Mononuclear cell (primary cell): ENCODE measurements around the gene FAP. TPM values are rescaled to one million over a fixed set of nuclear protein-coding genes. Genes with fewer than 3 reads are reported as not detected.

ENCODE experiments used
- H3K27me3 ChIP-seq: 2 replicates; pipeline ENCODE4 v1.6.0; 2011; ENCODE audit warnings: low read length, control low read depth; ENCODE audit not compliant: insufficient read depth
- H3K4me1 ChIP-seq: 2 replicates; pipeline ENCODE4 v1.5.1; 2011; ENCODE audit warnings: mild to moderate bottlenecking, low read length, control low read depth; ENCODE audit not compliant: insufficient read depth
- H3K4me3 ChIP-seq: 2 replicates; pipeline ENCODE4 v1.5.1; 2011; ENCODE audit warnings: mild to moderate bottlenecking, low read length, moderate library complexity
- H3K9me3 ChIP-seq: 2 replicates; pipeline ENCODE4 v1.5.1; 2011; ENCODE audit warnings: low read depth, mild to moderate bottlenecking, control low read depth, low read length
- total RNA-seq: library from RNA; depleted of rRNA; stranded (reverse); fragments of >200 nt; gene quantifications from one replicate; pipeline ENCODE4 v1.2.3, GENCODE V29; 2012

Gene FAP
- total RNA-seq, 1 donor = not detected

GRCh38 chr2:162221064-162221463 is 22.2 kb downstream of the FAP start:
- no peak overlapping the region for H3K4me3 ChIP-seq
- no peaks in the 10 kb centered on the region for H3K27me3 ChIP-seq
- no peaks in the 10 kb centered on the region for H3K9me3 ChIP-seq
- no peaks in the 10 kb centered on the region for H3K4me1 ChIP-seq

- Histone ChIP-seq H3K9me3 (no peaks in the 10 kb centered on the region), H3K27me3 (no peaks in the 10 kb centered on the region), H3K4me3 (no peak overlapping the region), H3K4me1 (no peaks in the 10 kb centered on the region)
Observed at GRCh38 chr2:162220368-162220767, 22.9 kb downstream of the FAP start.

GRCh38 chr2:162219426-162219825 is 23.8 kb downstream of the FAP start:
- H3K4me1 ChIP-seq = no peaks in the 10 kb centered on the region
- no peak overlapping the region for H3K4me3 ChIP-seq
- H3K9me3 ChIP-seq = no peaks in the 10 kb centered on the region
- H3K27me3 ChIP-seq = no peaks in the 10 kb centered on the region

GRCh38 chr2:162217598-162217997 is 25.6 kb downstream of the FAP start:
- H3K4me1 ChIP-seq = no peaks in the 10 kb centered on the region
- H3K9me3 ChIP-seq = no peaks in the 10 kb centered on the region
- no peaks in the 10 kb centered on the region for H3K27me3 ChIP-seq
- H3K4me3 ChIP-seq = no peak overlapping the region

GRCh38 chr2:162215162-162215561 is 28.1 kb downstream of the FAP start:
- no peaks in the 10 kb centered on the region for H3K27me3 ChIP-seq
- no peaks in the 10 kb centered on the region for H3K9me3 ChIP-seq
- H3K4me1 ChIP-seq = no peaks in the 10 kb centered on the region
- no peak overlapping the region for H3K4me3 ChIP-seq

- no peaks in the 10 kb centered on the region for H3K27me3 ChIP-seq
- H3K9me3 ChIP-seq = no peaks in the 10 kb centered on the region
- no peak overlapping the region for H3K4me3 ChIP-seq
- no peaks in the 10 kb centered on the region for H3K4me1 ChIP-seq
Observed at GRCh38 chr2:162212366-162212765, 30.9 kb downstream of the FAP start.

- no peaks in the 10 kb centered on the region for H3K9me3 ChIP-seq
- no peaks in the 10 kb centered on the region for H3K27me3 ChIP-seq
- no peaks in the 10 kb centered on the region for H3K4me1 ChIP-seq
- no peak overlapping the region for H3K4me3 ChIP-seq
Observed at GRCh38 chr2:162211732-162212131, 31.5 kb downstream of the FAP start.

GRCh38 chr2:162210385-162210784 is 32.9 kb downstream of the FAP start:
- no peaks in the 10 kb centered on the region for H3K27me3 ChIP-seq

GRCh38 chr2:162202203-162202602 is 41.0 kb downstream of the FAP start:
- no peaks in the 10 kb centered on the region for H3K9me3 ChIP-seq
- no peak overlapping the region for H3K4me3 ChIP-seq
- no peaks in the 10 kb centered on the region for H3K4me1 ChIP-seq
- H3K27me3 ChIP-seq = no peaks in the 10 kb centered on the region

More at GRCh38 chr2:162210385-162210784, 32.9 kb downstream of the FAP start:
- Histone ChIP-seq H3K4me1 (no peaks in the 10 kb centered on the region), H3K4me3 (no peak overlapping the region), H3K9me3 (no peaks in the 10 kb centered on the region)

GRCh38 chr2:162200636-162201035 is 42.6 kb downstream of the FAP start:
- no peaks in the 10 kb centered on the region for H3K4me1 ChIP-seq
- no peaks in the 10 kb centered on the region for H3K9me3 ChIP-seq
- H3K27me3 ChIP-seq = no peaks in the 10 kb centered on the region
- no peak overlapping the region for H3K4me3 ChIP-seq

- Histone ChIP-seq H3K9me3 (no peaks in the 10 kb centered on the region), H3K27me3 (no peaks in the 10 kb centered on the region), H3K4me3 (no peak overlapping the region), H3K4me1 (no peaks in the 10 kb centered on the region)
Observed at GRCh38 chr2:162199913-162200312, 43.3 kb downstream of the FAP start.

- Histone ChIP-seq H3K9me3 (no peaks in the 10 kb centered on the region), H3K27me3 (no peaks in the 10 kb centered on the region), H3K4me3 (no peak overlapping the region), H3K4me1 (no peaks in the 10 kb centered on the region)
Observed at GRCh38 chr2:162198239-162198638, 45.0 kb downstream of the FAP start.

GRCh38 chr2:162197069-162197825 is 46.0 kb downstream of the FAP start:
- H3K4me3 ChIP-seq = no peak overlapping the region
- no peaks in the 10 kb centered on the region for H3K27me3 ChIP-seq
- H3K9me3 ChIP-seq = no peaks in the 10 kb centered on the region
- H3K4me1 ChIP-seq = no peaks in the 10 kb centered on the region

GRCh38 chr2:162196638-162197037 is 46.6 kb downstream of the FAP start:
- Histone ChIP-seq H3K4me1 (no peaks in the 10 kb centered on the region), H3K4me3 (no peak overlapping the region), H3K27me3 (no peaks in the 10 kb centered on the region), H3K9me3 (no peaks in the 10 kb centered on the region)

GRCh38 chr2:162188451-162188850 is 54.8 kb downstream of the FAP start:
- Histone ChIP-seq H3K4me1 (no peaks in the 10 kb centered on the region), H3K9me3 (no peaks in the 10 kb centered on the region), H3K27me3 (no peaks in the 10 kb centered on the region), H3K4me3 (no peak overlapping the region)

GRCh38 chr2:162185541-162186232 is 57.6 kb downstream of the FAP start:
- Histone ChIP-seq H3K4me3 (no peak overlapping the region), H3K27me3 (no peaks in the 10 kb centered on the region), H3K4me1 (no peaks in the 10 kb centered on the region), H3K9me3 (no peaks in the 10 kb centered on the region)
